Measurements from ENCODE around the gene KIRREL3.

- no peak for TF ChIP-seq EZH2 (IDR thresholded peaks at IDR 0.05; ENCODE audit: insufficient read depth, poor library complexity, severe bottlenecking)
- no peak for TF ChIP-seq EZH2phosphoT487 (IDR thresholded peaks at IDR 0.05; ENCODE audit: insufficient read depth, low read depth)
Measured at GRCh38 chr11:126768702-126769101, 231.9 kb downstream of the KIRREL3 start.
